Endothelial cell of umbilical vein (primary cell): ENCODE results near the gene GTF3C5. TPM values are rescaled to one million over a fixed set of nuclear protein-coding genes. Genes with fewer than 3 reads are reported as not detected.

ENCODE experiments used
- BruUV-seq: library from RNA; stranded (reverse); fragments of 400-500 nt; replicated peaks from 2 replicates; lab custom pipeline; 2021; lab: Mats Ljungman, UMichigan
- CTCF ChIA-PET: fragments of 300-600, 350-600 bp; sonication (Branson Sonifier 250); formaldehyde crosslinking; loops from one replicate; lab custom pipeline; 2021; ENCODE audit warnings: antibody characterized with exemption, inconsistent platforms; lab: Charles Lee
- POLR2A ChIA-PET: fragments of 300-600, 350-600 bp; sonication (Branson Sonifier 250); formaldehyde crosslinking; loops from one replicate; lab custom pipeline; 2021; ENCODE audit warnings: antibody characterized with exemption, inconsistent platforms; lab: Charles Lee
- DNase-seq: peaks from one replicate; pipeline ENCODE4 v3.0.0-alpha.2; 2011; ENCODE audit warnings: low read depth, low spot score
- FAIRE-seq: peaks from 2 replicates; lab custom pipeline; 2011; peaks lifted over from hg19 to GRCh38; lab: Jason Lieb, UNC
- H2AFZ ChIP-seq: 2 replicates; pipeline ENCODE4 v1.6.0; 2012; ENCODE audit warnings: low read depth, low read length, control low read depth, inconsistent platforms
- H3K27ac ChIP-seq: 2 replicates; pipeline ENCODE4 v1.5.1; 2011; ENCODE audit warnings: low read depth, mild to moderate bottlenecking, control low read depth, low read length, moderate library complexity; ENCODE audit not compliant: insufficient read depth
- H3K27me3 ChIP-seq, 2 experiments: 2 replicates each; pipeline versions ENCODE4 v1.6.0 to v1.6.1; 2011; ENCODE audit warnings: low read length in 2 of 2, mixed read lengths in 1 of 2; ENCODE audit not compliant: control insufficient read depth in 2 of 2, insufficient read depth in 2 of 2
- H3K36me3 ChIP-seq, 2 experiments: 2 replicates in 1 of 2; 3 replicates in 1 of 2; pipeline ENCODE4 v1.5.1; 2011; ENCODE audit warnings: low read length in 2 of 2, mild to moderate bottlenecking in 1 of 2, moderate library complexity in 1 of 2; ENCODE audit not compliant: control insufficient read depth in 2 of 2, insufficient read depth in 2 of 2; ENCODE audit errors: extremely low read depth in 1 of 2
- H3K4me1 ChIP-seq: 3 replicates; pipeline ENCODE4 v1.5.1; 2011; ENCODE audit warnings: mild to moderate bottlenecking, low read length; ENCODE audit not compliant: control insufficient read depth, insufficient read depth; ENCODE audit errors: extremely low read depth
- H3K4me2 ChIP-seq: 2 replicates; pipeline ENCODE4 v1.6.1; 2011; ENCODE audit warnings: low read length, control low read depth, mixed read lengths; ENCODE audit not compliant: insufficient read depth
- H3K4me3 ChIP-seq, 3 experiments: fragments of 200-600 bp in 1 of 3; sonication (generic), shearing (Covaris generic) in 1 of 3; replicated peaks in 1 of 3; 2 replicates each; pipeline ENCODE4 v1.5.1; 2011 to 2016; ENCODE audit warnings: control low read depth in 3 of 3, low read length in 3 of 3, mild to moderate bottlenecking in 2 of 3, inconsistent platforms in 1 of 3, low read depth in 1 of 3, moderate library complexity in 1 of 3; ENCODE audit not compliant: insufficient read depth in 1 of 3
- H3K79me2 ChIP-seq: 2 replicates; pipeline ENCODE4 v1.6.0; 2012; ENCODE audit warnings: low read length, inconsistent platforms; ENCODE audit not compliant: control insufficient read depth, insufficient read depth
- H3K9ac ChIP-seq: replicated peaks from 2 replicates; pipeline ENCODE3; 2011; ENCODE audit warnings: low read length, control low read depth; ENCODE audit not compliant: insufficient read depth; ENCODE audit errors: extremely low read depth
- H3K9me1 ChIP-seq: replicated peaks from 3 replicates; pipeline ENCODE4 v1.6.0; 2011; ENCODE audit warnings: mild to moderate bottlenecking, low read length; ENCODE audit not compliant: control insufficient read depth, insufficient read depth; ENCODE audit errors: extremely low read depth
- H3K9me3 ChIP-seq: replicated peaks from 2 replicates; pipeline ENCODE4 v1.5.1; 2012; ENCODE audit warnings: low read length, inconsistent platforms; ENCODE audit not compliant: control insufficient read depth, insufficient read depth
- H4K20me1 ChIP-seq: replicated peaks from 2 replicates; pipeline ENCODE3; 2011; ENCODE audit warnings: mild to moderate bottlenecking, low read length; ENCODE audit not compliant: control insufficient read depth, insufficient read depth; ENCODE audit errors: extremely low read depth
- EZH2 ChIP-seq: IDR thresholded peaks from 2 replicates; pipeline ENCODE4 v1.6.1; 2012; ENCODE audit warnings: borderline replicate concordance, low read depth, mild to moderate bottlenecking, moderate library complexity, low read length, inconsistent platforms; ENCODE audit not compliant: severe bottlenecking
- FOS ChIP-seq: IDR thresholded peaks from 2 replicates; pipeline ENCODE4 v1.6.1; 2011; ENCODE audit warnings: mild to moderate bottlenecking, low read length, moderate library complexity, borderline replicate concordance; ENCODE audit not compliant: insufficient read depth
- GATA2 ChIP-seq: IDR thresholded peaks from 2 replicates; pipeline ENCODE4 v1.7.0; 2011; ENCODE audit warnings: low read depth, mild to moderate bottlenecking, moderate library complexity, mixed read lengths, low read length; ENCODE audit not compliant: insufficient read length, insufficient read depth
- JUN ChIP-seq: IDR thresholded peaks from 2 replicates; pipeline ENCODE4 v1.6.1; 2011; ENCODE audit warnings: borderline replicate concordance, low read depth; ENCODE audit not compliant: insufficient read length, insufficient read depth
- MYC ChIP-seq: IDR thresholded peaks from one replicate; pipeline ENCODE4 v1.6.1; 2011; ENCODE audit warnings: mild to moderate bottlenecking, low read depth, low read length
- POLR2A ChIP-seq: IDR thresholded peaks from 2 replicates; pipeline ENCODE4 v1.6.1; 2012; ENCODE audit warnings: low read depth, mild to moderate bottlenecking, control low read depth, low read length
- POLR2AphosphoS5 ChIP-seq: IDR thresholded peaks from 2 replicates; pipeline ENCODE4 v1.6.1; 2012; ENCODE audit warnings: low read depth, mild to moderate bottlenecking, control low read depth, low read length, moderate library complexity; ENCODE audit not compliant: insufficient read depth
- dilution Hi-C: fragments of 300-500 bp; cut with MboI; formaldehyde crosslinking; loops from one replicate; pipeline ENCODE4 v1.15.0; 2019; ENCODE audit warnings: low sequenced_read_pairs; ENCODE audit not compliant: extremely low pct_ligation_motif_present
- intact Hi-C: fragments of 100-400 bp; cut with micrococcal nuclease; formaldehyde crosslinking; loops from one replicate; pipeline ENCODE4 v1.10.0; 2022
- polyA plus RNA-seq, 4 experiments: library from polyadenylated mRNA; depleted of rRNA in 3 of 4; stranded (reverse) in 3 of 4; unstranded in 1 of 4; fragments of >200 nt; gene quantifications; 2 replicates each; pipeline versions ENCODE4 v1.2.1 to v1.2.3, GENCODE V29; 2011 to 2012; ENCODE audit warnings: missing spikeins in 1 of 4
- total RNA-seq: library from RNA; stranded (reverse); gene quantifications from 2 replicates; pipeline ENCODE4 v1.2.3, GENCODE V29; 2021
- TF ChIP-seq, protein P1 (sequence below), 2 donors: IDR thresholded peaks; 1 replicate in 1 of 2; 2 replicates in 1 of 2; pipeline ENCODE4 v1.5.1; 2011; ENCODE audit warnings: low read length in 2 of 2, mild to moderate bottlenecking in 2 of 2, moderate library complexity in 2 of 2, control low read depth in 1 of 2, inconsistent platforms in 1 of 2, low read depth in 1 of 2; ENCODE audit not compliant: insufficient read depth in 1 of 2; ENCODE audit errors: extremely low read depth in 1 of 2
- TF ChIP-seq, protein P2 (sequence below): IDR thresholded peaks from 2 replicates; pipeline ENCODE4 v1.6.1; 2011; ENCODE audit not compliant: insufficient read depth, insufficient read length

The GTF3C5 gene
- total and polyA plus RNA-seq, 2 donors (not counting 3 experiments of a cell fraction or from before 2014, with no cell fraction given): 65.6 to 73.8 TPM

DNA sequence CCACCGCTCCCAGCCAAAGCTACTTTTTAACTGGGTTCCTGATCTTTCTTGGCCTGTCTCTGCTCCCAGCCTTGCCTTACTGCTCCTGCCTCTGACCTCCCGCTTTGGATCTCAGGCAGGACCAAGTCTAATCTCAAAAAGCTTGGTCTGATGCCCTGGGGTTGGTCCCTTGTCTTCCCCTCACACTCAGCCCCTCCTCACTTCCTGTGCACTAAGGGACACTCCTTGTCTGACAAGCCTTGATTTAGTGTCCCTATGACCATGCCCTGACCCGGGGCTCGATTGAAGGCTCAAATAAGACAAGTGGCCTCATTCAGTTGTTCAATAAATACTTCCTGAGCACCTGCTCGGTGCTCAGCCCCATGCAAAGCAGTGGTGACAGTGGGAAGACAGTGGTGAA is 3.7 kb upstream of the GTF3C5 start:
- Histone ChIP-seq H3K4me1 (peaks cover 6% of the 10 kb centered on the region), H3K27ac (no peak overlapping the region), H3K9me3 (no peaks in the 10 kb centered on the region), H3K27me3 (no peaks in the 10 kb centered on the region), H3K9ac (no peak overlapping the region), H3K4me2 (no peak overlapping the region), H3K9me1 (no peaks in the 10 kb centered on the region), H2AFZ (no peak overlapping the region), H4K20me1 (no peaks in the 10 kb centered on the region), H3K36me3 (no peaks in the 10 kb centered on the region), H3K79me2 (peaks cover 13% of the 10 kb centered on the region), H3K4me3 (no peak overlapping the region)
- FAIRE-seq: no peak
- DNase-seq: no peak
- TF ChIP-seq MYC (no peak), EZH2 (no peak), GATA2 (no peak), FOS (no peak), POLR2A (no peak), POLR2AphosphoS5 (no peak), JUN (no peak)
- TF ChIP-seq, protein P1, sequence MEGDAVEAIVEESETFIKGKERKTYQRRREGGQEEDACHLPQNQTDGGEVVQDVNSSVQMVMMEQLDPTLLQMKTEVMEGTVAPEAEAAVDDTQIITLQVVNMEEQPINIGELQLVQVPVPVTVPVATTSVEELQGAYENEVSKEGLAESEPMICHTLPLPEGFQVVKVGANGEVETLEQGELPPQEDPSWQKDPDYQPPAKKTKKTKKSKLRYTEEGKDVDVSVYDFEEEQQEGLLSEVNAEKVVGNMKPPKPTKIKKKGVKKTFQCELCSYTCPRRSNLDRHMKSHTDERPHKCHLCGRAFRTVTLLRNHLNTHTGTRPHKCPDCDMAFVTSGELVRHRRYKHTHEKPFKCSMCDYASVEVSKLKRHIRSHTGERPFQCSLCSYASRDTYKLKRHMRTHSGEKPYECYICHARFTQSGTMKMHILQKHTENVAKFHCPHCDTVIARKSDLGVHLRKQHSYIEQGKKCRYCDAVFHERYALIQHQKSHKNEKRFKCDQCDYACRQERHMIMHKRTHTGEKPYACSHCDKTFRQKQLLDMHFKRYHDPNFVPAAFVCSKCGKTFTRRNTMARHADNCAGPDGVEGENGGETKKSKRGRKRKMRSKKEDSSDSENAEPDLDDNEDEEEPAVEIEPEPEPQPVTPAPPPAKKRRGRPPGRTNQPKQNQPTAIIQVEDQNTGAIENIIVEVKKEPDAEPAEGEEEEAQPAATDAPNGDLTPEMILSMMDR (IDR thresholded peaks at IDR 0.05; ENCODE audit: extremely low read depth in 1 of 2, insufficient read depth in 1 of 2, low read depth in 1 of 2, low read length in 2 of 2): no peak
- TF ChIP-seq, protein P2, sequence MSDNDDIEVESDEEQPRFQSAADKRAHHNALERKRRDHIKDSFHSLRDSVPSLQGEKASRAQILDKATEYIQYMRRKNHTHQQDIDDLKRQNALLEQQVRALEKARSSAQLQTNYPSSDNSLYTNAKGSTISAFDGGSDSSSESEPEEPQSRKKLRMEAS: no peak
- no TSS peak for BruUV-seq
- POLR2A ChIA-PET: no interaction called here
- CTCF ChIA-PET: interaction anchor here (0.6 to 2.6 kb wide), 3 partner anchors 14 to 211 kb away, joined by 3 to 8 read pairs (median 4); no protein-coding TSS in a partner anchor
- dilution Hi-C loops: no loop called here
- intact Hi-C loops: no loop called here
